Breast epithelium (tissue), 3 donors: ENCODE measurements around the gene HSPA12B.

ENCODE experiments used
- POLR2A ChIP-seq: fragments of 450-650 bp; IDR thresholded peaks from one replicate; pipeline ENCODE4 v1.6.1; 2016; ENCODE audit warnings: antibody characterized with exemption, mild to moderate bottlenecking, moderate library complexity
- TF ChIP-seq, protein P1 (sequence below), 3 donors: fragments of 450-650 bp; IDR thresholded peaks; one replicate each; pipeline ENCODE4 v1.5.1; 2016 to 2017; ENCODE audit warnings: antibody characterized with exemption in 3 of 3, mild to moderate bottlenecking in 3 of 3, moderate library complexity in 3 of 3

DNA sequence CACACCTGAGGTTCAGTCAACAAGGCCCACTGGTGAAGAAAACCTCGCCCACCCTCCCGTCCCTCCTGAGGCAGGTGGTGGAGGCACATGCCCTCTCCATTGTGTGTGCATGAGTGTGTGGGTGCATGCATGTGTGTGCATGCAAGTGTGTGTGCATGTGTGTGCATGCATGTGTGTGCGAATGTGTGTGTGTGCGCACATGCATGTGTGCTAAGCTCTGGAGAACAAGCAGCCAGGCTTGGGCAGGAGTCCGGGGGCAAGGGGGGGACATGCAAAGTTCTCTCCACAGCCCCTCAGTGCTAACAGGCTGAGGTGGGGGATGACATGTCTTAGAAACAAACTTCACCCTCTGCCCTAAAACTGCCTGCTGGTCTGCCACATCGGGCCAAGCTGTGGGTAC is 3.1 kb upstream of the HSPA12B start:
- TF ChIP-seq POLR2A, result no peak
- TF ChIP-seq, protein P1, sequence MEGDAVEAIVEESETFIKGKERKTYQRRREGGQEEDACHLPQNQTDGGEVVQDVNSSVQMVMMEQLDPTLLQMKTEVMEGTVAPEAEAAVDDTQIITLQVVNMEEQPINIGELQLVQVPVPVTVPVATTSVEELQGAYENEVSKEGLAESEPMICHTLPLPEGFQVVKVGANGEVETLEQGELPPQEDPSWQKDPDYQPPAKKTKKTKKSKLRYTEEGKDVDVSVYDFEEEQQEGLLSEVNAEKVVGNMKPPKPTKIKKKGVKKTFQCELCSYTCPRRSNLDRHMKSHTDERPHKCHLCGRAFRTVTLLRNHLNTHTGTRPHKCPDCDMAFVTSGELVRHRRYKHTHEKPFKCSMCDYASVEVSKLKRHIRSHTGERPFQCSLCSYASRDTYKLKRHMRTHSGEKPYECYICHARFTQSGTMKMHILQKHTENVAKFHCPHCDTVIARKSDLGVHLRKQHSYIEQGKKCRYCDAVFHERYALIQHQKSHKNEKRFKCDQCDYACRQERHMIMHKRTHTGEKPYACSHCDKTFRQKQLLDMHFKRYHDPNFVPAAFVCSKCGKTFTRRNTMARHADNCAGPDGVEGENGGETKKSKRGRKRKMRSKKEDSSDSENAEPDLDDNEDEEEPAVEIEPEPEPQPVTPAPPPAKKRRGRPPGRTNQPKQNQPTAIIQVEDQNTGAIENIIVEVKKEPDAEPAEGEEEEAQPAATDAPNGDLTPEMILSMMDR (IDR thresholded peaks at IDR 0.05), result no peak
